HG02678 (cell line): Measurements from ENCODE around the gene DTNBP1.
"Not testable (repeated sequence)": the region's sequence is repeated elsewhere in the genome, so short reads cannot be mapped to it uniquely, and the experiment has no call there.

ENCODE experiments used
- ATAC-seq: cut with Tn5 transposase; IDR thresholded peaks from one replicate; pipeline ENCODE4 v1.9.1; 2021; ENCODE audit warnings: mild to moderate bottlenecking, moderate library complexity; ENCODE audit not compliant: unreplicated experiment

Gene DTNBP1

DNA sequence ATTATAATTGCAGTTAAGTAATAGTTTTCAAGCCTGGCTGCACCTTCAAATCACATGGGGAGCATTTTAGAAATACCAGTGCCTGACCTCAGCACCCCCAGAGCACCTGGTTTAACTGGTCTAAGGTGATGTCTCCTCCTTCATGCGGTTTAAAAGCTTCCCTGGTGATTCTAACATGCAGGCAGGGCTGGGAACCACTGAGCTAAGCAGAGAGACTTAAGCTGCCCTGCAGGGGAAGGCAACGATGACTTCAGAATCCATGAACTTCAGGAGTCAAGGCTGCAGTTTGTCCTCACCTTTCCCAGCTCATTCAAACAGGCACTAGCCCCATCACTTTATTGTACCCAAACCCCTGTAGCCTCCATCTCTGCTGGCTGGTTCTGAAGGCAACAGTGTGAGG lies 6.1 kb upstream of the DTNBP1 start:
- ATAC-seq = no peak

DNA sequence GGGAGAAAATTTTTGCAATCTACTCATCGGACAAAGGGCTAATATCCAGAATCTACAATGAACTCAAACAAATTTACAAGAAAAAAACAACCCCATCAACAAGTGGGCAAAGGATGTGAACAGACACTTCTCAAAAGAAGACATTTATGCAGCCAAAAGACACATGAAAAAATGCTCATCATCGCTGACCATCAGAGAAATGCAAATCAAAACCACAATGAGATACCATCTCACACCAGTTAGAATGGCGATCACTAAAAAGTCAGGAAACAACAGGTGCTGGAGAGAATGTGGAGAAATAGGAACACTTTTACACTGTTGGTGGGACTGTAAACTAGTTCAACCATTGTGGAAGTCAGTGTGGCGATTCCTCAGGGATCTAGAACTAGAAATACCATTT lies 4.1 kb upstream of the DTNBP1 start:
- not testable (repeated sequence) for ATAC-seq

DNA sequence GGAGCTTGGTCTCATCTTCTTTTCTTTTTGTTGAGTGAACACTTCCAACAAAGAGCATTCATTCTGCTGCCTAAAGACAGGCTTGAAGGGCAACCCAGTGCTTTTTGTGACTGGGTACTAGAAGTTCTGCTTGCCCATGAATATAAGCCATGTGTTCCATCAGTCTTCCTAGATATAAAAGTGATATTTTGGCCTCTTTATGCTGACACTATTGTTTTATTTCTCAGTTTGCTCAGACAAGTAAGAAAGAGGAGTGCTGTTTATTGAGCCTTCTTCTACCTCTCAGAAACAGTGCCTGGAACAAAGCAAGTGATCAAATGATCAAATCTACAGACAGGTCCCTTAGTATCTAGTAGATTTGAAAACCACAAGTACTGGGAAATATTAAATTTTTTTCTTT lies 2.4 kb upstream of the DTNBP1 start:
- ATAC-seq = no peak

DNA sequence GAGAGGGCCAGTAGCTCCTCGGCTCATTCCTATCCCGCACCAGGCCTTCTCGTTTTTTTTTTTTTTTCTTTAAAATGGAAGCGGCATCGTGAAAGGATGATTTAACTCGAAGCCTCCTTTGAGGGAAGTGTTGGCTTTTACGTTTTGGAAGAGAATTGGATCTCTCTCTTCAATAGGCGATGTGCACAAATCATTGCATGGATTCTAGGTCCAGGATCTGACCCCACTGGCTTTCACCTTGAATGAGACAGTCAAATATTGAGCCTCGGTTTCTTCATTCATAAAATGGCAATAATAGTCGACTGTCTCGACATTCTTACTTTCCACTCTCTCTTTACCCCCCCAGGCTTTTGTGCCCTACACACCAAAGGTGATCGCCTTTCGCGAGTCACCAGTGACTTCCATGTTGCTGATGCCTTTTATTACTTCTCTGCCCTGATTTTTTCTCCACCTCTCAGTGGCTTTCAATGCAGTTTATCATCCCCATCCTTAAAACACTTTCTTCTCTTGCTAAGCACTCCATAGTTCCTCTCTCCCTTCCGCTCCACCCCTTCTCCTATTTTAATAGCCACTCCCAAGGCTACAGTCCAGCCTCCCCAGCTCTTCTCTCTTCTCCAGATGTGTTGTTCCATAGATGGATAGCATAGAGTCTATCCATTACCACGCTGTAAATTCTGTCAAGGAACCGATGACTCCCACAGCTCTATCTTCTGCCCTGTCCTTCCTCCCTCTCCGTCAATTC lies 473 bp upstream of the DTNBP1 start:
- no peak for ATAC-seq

DNA sequence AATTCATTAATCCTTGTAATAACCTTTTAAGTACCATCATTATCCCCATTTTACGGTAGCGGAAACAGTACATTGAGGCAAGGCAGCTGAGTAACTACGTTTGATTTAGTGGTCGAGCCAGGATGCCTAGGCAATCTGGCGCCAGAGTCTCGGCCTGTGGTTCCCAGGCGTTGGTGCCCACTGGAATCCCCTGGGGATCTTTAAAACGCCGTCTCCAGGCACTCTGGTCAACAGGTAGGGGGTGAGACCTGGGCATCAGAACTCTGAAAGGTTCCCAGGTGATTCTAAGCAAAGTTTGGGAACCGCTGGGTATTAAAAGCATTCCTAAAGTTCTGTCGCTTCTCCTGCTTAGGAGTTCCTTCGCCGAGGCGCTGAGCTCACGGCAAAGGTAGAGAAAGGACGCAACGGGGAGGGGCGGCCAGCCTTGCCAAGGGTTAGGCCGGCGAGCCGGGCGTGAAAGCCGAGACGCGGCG lies 939 bp downstream of the DTNBP1 start:
- ATAC-seq = no peak

DNA sequence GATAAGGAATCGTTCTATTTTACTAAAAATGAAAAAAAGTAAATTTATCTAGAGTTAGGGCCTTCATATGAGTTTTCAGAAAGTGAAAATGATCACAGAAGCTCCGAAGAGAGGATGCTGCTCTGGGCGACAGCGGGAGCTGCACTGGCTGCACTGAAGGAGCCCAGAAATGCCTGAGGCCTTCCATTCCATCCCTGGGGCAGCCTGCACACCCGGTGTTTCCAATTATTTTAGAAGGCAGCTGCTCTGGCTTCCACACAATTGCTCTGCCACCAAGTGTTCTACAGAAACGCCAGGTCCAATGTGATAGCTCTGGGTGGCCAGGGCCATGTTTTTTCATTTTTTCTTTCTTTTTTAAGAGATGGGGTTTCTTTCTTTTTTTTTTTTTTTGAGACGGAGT lies 3.6 kb downstream of the DTNBP1 start:
- no peak for ATAC-seq

DNA sequence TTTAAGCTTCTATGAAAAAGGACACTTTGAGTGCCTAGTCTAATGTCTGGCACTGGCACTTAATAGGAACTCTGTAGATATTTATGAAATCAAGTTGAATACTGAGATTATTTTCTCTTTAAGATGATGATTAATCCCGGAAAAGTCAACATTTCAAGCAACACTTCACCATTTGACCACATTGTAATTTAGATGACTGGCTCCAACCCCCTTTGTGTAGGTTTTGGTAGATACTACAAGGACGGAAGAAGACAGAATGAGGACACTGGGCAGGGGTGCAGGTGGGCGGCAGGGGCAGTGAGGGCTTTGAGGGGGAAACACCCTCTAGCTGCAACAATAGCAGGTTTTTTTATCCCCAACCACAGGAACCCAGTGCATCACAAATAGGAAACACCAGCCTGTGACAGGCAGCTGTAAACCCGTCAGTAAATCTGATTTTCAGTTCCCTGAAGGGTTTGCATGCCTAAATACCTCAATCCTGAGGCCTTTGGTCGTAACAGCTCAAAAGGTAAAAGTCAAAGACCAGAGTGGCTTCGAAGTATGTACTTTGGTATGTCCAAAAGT lies 4.6 kb downstream of the DTNBP1 start:
- ATAC-seq = peak; percentile 32

DNA sequence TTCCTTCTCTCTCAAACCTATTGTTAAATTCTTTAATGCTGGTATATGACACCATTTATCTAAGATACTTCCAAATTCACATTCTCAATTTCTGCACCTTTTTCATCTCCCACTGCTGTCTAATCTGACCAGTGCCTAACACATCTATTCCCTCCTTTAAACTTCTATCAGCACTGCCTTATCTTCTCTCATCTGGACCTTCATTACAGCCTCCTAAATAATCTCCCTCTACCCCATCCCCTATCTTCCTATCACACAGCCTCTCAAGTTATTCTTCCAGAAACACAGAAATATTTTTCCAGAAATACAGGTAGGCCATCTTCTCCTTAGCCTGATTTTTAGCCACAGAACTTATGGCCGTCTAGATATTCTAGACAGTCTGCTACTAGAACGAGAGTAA lies 5.5 kb downstream of the DTNBP1 start:
- no peak for ATAC-seq

DNA sequence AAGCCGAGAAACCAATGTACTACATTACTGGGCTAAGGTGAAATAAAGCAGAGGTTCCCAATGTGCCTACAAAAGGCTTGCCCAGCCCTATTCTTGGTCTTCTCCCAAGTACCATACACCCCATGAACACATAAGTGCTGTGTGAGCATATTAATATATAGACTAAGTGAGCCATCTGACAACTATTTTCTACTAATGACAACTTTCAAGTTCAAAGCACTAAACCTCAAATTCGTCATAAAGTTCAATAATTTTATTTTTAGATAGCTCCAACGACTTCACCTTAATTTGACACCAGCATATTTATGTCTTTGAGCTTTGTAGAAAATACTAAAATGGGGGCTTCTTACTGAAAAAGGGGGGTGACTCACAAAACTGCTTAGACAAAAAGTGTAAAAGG lies 6.7 kb downstream of the DTNBP1 start:
- ATAC-seq = no peak

DNA sequence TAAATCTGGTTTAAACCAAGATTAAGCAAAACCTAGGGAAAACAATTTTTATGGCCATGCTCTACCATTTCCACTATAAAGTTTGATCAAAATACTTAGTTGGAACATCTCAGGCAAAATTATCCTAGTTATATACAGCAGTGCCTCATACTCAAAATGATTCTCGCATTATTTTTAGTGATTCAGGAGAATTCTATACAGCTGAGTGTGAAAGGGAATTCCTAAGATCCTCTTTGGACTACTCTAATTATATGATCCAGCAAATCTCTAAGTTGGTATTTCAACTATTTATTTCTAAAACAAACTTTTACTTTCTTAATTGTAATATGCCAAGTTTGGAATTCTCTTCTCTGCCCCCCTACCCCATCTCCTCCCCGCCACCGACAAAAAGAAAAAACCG lies 8.6 kb downstream of the DTNBP1 start:
- ATAC-seq = no peak

DNA sequence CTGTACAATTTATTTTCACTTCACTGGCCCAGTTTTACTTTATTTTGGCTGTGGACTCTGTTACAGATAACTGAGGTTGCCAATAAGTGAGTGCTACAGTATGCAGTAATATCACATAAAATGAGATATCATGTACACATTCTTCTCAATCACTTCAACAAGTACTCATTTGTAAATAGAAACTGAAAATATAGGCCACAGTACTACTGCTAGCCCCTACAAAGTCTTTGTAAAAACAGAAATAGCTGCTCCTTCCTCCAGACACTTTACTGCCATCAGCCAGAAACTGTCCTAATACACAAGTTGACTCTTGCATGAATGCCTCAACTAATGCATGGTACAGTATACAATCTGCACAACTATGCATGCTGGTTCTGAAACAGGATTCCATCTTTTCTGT lies 9.2 kb downstream of the DTNBP1 start:
- no peak for ATAC-seq

DNA sequence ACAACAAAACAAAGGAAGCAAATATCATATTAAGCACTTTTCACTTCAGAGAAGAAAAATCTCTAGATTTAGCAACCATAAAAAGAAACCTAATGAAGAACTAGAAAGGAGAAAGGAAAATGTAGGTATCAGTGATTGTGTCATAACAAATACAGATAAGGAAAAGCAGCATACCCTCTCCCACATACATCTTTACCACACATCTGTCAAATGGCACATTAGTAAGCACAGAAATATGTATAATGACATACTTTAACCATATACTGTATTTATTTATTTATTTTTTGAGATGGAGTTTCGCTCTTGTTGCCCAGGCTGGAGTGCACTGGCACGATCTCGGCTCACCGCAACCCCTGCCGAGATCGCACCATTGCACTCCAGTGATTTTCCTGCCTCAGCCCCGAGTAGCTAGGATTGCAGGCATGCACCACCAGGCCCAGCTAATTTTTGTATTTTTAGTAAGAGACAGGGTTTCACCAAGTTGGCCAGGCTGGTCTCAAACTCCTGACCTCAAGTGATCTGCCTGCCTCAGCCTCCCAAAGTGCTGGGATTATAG lies 12.7 kb downstream of the DTNBP1 start:
- ATAC-seq = not testable (repeated sequence)

DNA sequence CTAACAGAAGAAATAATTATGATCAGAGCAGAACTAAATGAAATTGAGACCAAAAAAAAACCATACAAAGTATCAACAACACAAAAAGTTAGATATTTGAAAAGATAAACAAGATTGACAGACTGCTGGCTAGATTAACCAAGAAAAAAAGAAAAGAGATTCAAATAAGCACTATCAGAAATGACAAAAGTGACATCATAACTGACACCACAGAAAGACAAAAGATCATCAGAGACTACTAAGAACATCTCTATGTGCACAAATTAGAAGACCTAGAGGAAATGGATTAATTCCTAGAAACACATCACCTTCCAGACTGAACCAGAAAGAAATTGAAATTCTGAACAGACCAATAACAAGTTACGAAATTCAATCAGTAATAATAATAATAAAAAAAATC lies 17.9 kb downstream of the DTNBP1 start:
- ATAC-seq = no peak

DNA sequence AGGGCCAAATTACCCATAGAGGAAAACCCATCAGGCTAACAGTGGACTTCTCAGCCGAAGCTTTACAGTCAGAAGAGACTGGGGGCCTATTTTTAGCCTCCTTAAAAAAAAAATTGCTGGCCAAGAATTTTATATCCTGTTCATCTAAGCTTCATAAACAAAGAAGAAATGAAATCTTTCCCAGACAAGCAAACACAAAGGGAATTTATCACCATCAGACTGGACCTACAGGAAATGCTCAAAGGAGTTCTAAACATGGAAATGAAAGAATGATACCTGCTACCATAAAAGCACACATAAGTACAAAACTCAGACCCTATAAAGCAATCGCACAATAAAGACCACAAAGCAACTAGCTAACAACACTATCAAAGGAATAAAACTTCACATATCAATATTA lies 19.3 kb downstream of the DTNBP1 start:
- ATAC-seq = no peak

DNA sequence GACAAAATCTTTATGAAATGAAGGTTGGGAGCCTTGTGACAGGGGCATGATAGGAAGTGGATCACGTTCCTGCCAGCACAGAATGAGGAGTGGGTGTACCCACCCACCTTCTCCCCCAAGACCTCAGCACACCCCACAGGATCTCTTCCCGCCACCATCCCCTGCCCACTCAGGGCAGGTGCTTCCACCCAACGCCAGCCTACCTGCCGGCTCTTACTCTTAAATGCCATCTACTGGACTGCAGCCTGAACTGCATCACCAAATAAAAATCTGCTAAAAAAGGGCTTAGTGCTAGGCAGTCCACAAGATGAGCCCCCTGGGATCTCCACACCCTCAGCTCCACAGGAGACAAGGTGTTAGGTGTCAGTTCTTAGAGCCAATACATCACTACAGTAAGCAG lies 20.6 kb downstream of the DTNBP1 start:
- ATAC-seq = no peak

DNA sequence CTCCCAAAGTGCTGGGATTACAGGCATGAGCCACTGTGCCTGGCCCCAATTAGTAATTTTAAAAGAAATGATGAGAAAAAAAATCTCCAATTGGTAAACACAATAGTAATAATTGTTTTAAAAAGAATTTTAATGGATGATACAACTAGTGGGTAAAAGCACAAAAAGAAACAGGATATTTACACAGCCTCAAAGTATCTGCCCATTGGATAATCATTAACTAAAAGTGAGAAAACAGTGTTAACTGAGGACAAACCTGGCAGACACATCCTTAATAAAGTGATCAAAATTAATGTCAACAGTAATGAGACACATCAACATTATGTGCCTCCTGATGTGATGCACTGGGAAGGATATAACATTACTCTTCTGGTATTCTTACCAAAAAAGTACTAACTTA lies 24.5 kb downstream of the DTNBP1 start:
- ATAC-seq = no peak

DNA sequence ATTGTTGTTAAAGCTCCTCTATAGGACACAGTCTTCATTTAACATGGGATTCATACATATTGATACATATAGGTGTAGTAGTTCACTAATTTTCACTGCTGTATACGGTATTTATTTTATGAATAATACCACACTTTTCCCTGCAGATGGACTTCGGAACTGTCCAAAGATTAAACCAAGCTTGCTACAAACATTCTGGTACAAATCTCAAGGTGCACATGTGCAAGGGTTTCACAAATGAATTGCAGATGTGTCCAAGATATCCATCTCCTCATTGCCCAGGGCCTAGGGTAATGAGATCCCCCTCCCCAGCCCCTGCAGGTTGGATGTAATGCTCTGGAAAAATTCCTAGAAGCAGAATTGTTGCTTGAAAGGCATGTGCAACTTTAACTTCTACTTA lies 31.4 kb downstream of the DTNBP1 start:
- ATAC-seq = no peak

DNA sequence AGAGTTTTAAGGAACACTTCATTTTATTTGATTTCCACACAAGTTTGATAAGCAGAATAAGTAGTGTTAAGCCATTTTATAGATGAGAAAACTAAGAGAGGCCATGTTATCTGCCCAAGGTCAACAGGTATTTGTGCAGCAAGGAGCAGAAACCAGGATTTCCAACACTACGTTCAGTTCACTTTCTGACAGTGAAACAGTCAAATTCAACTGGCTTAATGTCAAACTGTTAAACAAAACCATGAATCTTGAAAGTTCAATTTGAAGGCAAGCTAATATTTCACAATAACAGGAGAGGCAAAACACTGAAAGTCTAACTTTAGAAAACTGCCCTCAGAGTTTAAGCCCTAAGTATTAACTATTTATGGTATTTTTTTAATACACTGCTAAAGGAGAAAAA lies 32.6 kb downstream of the DTNBP1 start:
- no peak for ATAC-seq

DNA sequence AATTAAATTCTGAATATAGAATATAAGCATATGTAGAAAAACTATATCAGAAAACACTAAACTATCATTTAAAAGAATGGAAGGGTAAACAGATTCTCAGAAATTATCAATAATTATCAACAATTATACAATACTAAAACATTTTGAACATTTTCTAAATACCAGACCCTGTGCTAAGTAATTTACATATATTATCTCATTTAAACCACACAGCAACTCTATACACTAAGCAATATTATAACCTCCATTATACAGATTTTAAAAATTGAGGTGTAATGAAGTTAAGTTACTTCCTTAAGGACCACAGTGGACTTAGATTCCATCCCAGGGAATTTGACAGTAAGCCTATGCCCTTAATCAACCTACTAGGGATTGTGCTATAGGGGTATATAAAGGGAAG lies 33.3 kb downstream of the DTNBP1 start:
- no peak for ATAC-seq

DNA sequence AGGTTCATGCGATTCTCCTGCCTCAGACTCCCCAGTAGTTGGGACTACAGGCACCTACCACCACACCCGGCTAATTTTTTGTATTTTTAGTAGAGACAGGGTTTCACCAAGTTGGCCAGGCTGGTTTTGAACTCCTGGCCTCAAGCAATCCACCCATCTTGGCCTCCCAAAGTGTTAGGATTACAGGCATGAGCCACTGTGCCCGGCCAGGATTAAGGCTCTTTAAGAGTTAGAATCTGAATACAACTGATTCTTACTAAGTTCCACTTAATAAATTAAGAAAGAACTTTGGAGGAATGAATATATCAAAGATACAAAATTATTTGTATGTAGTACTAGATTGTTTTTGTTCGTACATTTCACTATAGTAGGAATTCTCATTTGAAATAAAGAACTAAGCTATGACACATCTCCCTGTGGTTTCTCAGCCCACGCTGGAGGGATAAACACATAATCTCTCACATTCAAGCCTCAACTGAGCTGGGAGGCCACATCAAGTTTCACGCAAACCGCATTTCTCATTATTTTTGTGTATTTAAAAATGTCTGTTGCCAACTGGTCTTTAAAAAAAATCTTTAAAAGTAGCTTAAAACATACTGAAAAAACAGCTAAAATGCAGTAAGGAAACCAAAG lies 34.2 kb downstream of the DTNBP1 start:
- no peak for ATAC-seq

DNA sequence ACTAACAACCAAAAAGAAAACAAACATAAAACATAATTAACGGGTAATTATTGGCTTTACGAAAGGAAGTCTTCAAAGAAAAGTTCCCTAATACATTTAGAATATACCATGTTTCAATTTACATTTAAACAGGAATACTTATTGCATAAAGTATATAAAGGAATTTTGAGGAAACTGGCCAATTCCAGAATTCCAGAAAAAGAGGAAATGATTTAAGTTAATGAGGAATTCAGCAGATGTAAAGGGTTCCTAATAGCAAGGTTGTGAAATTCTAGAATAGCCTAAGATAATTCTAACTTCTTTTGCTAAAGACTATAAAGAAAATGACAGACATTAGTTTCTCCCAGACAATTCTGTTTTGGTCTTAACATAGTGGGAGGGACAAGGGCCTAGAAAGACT lies 35.0 kb downstream of the DTNBP1 start:
- no peak for ATAC-seq
